Urinary bladder (tissue), 4 donors: ENCODE data around the gene IFNGR1. TPM values are rescaled to one million over a fixed set of nuclear protein-coding genes. Genes with fewer than 3 reads are reported as not detected.
"Not testable (repeated sequence)": the region's sequence is repeated elsewhere in the genome, so short reads cannot be mapped to it uniquely, and the experiment has no call there.

ENCODE experiments used
- DNase-seq: peaks from one replicate; pipeline ENCODE4 v3.0.0-alpha.2; 2015; ENCODE audit errors: extremely low spot score
- H3K27ac ChIP-seq: one replicate; pipeline ENCODE4 v1.5.1; 2013; ENCODE audit warnings: low read depth, mild to moderate bottlenecking, moderate library complexity
- H3K36me3 ChIP-seq: one replicate; pipeline ENCODE4 v1.6.1; 2013; ENCODE audit warnings: mild to moderate bottlenecking, moderate library complexity; ENCODE audit not compliant: insufficient read depth
- H3K4me1 ChIP-seq: one replicate; pipeline ENCODE4 v1.6.1; 2013; ENCODE audit warnings: mild to moderate bottlenecking, moderate library complexity; ENCODE audit not compliant: insufficient read depth
- H3K4me3 ChIP-seq: one replicate; pipeline ENCODE4 v1.5.1; 2013; ENCODE audit warnings: low read depth, low read length
- WGBS: extraction: QIAGEN DNeasy Blood & Tissue Kit; methylation state at CpG from one replicate; pipeline ENCODE4 v1.1.7; 2013; 5-methylcytosine and 5-hydroxymethylcytosine counted together
- polyA plus RNA-seq: library from polyadenylated mRNA; stranded (reverse); fragments of 200-250 nt; gene quantifications from one replicate; pipeline ENCODE4 v1.2.3, GENCODE V29; 2013
- total RNA-seq: library from RNA; depleted of rRNA; stranded (reverse); fragments of >200 nt; gene quantifications from one replicate; pipeline ENCODE4 v1.2.3, GENCODE V29; 2014
- donor health status: healthy with polysubstance abuse.
- donor health status: healthy.

IFNGR1 gene
- total and polyA plus RNA-seq, 2 donors = 78.8 to 105 TPM

DNA sequence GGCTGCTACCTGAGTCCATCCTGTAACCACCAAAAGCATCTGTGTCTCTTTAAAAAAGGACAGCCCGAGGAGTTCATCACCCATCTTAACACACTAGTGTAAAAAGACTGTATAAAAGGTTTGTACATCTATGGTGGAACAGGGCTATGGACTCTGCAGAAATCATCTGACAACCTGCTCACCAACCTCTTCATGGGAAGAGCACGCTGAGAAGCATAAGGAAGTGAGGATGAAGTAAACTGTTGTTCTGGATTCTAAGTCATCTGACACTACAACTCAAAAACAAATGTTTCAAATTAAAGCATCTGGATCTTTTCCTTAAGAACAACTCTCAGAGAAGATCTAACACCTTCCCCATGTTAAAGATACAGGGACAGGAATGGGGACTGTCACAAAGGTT is 5.4 kb downstream of the IFNGR1 start:
- H3K36me3 ChIP-seq = no peaks in the 10 kb centered on the region
- H3K4me3 ChIP-seq = no peak overlapping the region
- no peak for DNase-seq
- H3K4me1 ChIP-seq = no peaks in the 10 kb centered on the region
- peak overlapping the region; percentile 32 for H3K27ac ChIP-seq
- WGBS = 71% methylated on average over 2 of the region's 2 CpGs

DNA sequence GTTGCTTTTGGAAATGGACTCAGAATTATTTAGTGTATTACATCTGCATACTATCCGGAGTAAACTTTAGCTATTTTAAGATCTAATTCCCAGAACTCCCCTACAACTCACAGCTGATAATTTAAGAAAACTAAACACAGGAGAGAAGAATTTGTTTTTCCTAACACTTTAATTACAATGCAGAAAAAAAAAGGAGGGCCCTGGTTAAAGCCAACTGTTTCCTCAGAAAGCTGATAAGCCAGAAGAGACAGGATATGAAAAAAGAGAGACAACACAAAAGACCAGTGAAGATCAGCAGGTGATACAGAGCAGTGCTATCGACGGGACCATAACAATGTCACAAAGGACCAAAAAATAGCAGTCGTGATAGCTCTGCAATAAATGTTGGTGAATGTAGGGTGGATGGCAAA is 5.8 kb downstream of the IFNGR1 start:
- 26% methylated on average over 4 of the region's 4 CpGs for WGBS
- Histone ChIP-seq H3K4me1 (no peaks in the 10 kb centered on the region), H3K36me3 (no peaks in the 10 kb centered on the region), H3K27ac (peak overlapping the region; percentile 32), H3K4me3 (no peak overlapping the region)
- no peak for DNase-seq

DNA sequence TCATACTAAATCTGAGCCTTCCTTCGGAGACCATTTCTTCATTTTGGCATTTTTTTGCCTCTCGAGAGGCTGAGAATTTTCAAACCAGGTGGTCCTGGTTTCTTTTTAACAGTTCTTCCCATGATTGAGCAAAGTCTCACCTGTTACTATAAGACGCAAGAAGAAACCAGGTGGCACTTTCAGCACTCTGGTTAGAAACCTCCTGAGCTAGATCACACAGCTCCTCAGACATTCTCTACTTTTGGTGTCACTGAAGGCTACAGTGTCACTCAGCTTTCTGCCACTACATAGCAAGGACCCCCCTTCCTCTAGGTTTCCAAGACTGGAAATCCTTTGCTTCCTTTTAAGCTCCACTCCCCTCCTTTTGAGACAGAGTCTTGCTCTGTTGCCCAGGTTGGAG is 7.3 kb downstream of the IFNGR1 start:
- H3K4me3 ChIP-seq = no peak overlapping the region
- 98% methylated on average over 3 of the region's 3 CpGs for WGBS
- no peaks in the 10 kb centered on the region for H3K36me3 ChIP-seq
- no peak for DNase-seq
- no peaks in the 10 kb centered on the region for H3K4me1 ChIP-seq
- H3K27ac ChIP-seq = no peak overlapping the region

DNA sequence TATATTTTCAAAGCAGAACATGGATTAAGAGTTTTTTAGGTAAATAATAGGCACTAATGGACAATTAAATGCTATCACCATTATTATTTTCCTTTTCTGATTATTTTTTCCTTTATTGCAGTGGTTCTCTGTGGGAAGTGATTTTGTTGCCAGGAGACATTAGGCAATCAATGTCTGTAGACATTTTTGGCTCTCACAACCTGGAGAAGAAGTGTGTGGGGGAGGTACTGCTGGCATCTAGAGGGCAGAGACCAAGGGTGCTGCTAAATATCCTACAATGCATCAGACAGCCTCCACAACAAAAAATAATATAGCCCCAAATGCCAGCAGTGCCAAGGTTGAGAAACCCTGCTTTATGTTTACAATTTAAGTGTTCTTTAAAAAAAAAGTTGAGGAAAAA is 8.3 kb downstream of the IFNGR1 start:
- Histone ChIP-seq H3K4me1 (peaks cover 2% of the 10 kb centered on the region), H3K4me3 (no peak overlapping the region), H3K27ac (no peak overlapping the region), H3K36me3 (no peaks in the 10 kb centered on the region)
- no peak for DNase-seq

DNA sequence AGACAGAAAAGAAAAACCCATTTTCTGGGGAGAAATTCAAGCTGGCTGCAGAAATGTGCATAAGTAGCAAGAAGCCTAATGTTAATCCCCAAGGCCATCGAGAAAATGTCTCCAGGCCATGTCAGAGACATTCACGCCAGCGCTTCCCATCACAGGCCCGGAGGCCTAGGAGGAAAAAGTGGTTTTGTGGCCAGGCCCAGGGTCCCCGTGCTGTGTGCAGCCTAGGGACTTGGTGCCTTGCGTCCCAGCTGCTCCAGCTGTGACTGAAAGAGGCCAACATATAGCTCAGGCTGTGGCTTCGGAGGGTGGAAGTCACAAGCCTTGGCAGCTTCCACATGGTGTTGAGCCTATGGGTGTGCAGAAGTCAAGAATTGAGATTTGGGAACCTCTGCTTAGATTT is 10.9 kb downstream of the IFNGR1 start:
- Histone ChIP-seq H3K36me3 (peaks cover 8% of the 10 kb centered on the region), H3K4me1 (peaks cover 2% of the 10 kb centered on the region), H3K27ac (no peak overlapping the region), H3K4me3 (no peak overlapping the region)
- no peak for DNase-seq
- 98% methylated on average over 7 of the region's 7 CpGs for WGBS

DNA sequence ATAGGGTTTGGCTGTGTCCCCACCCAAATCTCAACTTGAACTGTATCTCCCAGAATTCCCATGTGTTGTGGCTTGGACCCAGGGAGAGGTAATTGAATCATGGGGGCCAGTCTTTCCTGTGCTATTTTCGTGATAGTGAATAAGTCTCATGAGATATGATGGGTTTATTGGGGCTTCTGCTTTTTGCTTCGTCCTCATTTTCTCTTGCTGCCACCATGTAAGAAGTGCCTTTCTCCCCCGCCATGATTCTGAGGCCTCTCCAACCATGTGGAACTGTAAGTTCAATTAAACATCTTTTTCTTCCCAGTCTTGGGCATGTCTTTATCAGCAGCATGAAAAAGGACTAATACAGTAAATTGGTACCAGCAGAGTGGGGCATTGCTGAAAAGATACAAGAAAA is 11.7 kb downstream of the IFNGR1 start:
- H3K27ac ChIP-seq, H3K36me3 ChIP-seq, H3K4me3 ChIP-seq, H3K4me1 ChIP-seq, DNase-seq: not testable (repeated sequence)
- WGBS = 88% methylated on average over 3 of the region's 3 CpGs

DNA sequence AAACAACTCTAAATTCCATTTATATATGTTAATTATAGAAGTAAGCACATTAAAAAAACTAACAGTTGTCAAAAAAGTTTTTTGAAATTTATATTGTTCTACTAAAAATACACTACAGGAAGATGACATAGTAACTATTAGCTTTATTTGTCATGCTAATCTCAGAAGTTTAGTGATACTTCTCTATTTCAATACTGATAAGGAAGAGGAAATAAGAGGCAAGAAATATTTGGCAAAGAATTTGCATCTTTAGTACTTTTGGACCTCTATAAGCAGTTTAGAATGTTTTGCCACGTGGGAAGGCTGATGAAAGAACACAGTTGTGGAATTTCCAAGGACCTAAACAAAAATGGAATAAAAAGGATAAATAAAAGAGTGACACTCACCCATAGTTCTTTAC is 12.6 kb downstream of the IFNGR1 start:
- 30% methylated on average over 1 of the region's 1 CpG for WGBS
- Histone ChIP-seq H3K36me3 (peaks cover 8% of the 10 kb centered on the region), H3K4me1 (peaks cover 2% of the 10 kb centered on the region), H3K27ac (no peak overlapping the region), H3K4me3 (no peak overlapping the region)
- no peak for DNase-seq

DNA sequence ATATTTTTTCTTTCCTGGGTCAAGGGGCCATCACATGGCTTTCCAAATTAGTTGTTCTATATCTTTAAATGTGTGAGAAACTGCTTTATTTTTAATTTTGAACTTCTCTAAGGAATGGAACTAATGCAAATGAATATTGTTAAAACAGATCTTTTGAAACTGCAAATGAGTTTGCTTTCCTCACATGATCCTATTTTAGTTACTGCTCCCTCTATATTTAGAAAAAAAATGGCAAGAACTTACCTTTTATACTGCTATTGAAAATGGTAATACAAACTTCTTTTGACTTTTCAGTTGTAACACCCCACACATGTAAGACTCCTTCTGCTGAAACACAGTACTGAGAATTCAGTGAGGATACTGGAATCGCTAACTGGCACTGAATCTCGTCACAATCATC is 15.9 kb downstream of the IFNGR1 start:
- Histone ChIP-seq H3K27ac (no peak overlapping the region), H3K4me3 (no peak overlapping the region), H3K36me3 (peaks cover 8% of the 10 kb centered on the region), H3K4me1 (peaks cover 2% of the 10 kb centered on the region)
- DNase-seq = no peak
- 97% methylated on average over 2 of the region's 2 CpGs for WGBS

DNA sequence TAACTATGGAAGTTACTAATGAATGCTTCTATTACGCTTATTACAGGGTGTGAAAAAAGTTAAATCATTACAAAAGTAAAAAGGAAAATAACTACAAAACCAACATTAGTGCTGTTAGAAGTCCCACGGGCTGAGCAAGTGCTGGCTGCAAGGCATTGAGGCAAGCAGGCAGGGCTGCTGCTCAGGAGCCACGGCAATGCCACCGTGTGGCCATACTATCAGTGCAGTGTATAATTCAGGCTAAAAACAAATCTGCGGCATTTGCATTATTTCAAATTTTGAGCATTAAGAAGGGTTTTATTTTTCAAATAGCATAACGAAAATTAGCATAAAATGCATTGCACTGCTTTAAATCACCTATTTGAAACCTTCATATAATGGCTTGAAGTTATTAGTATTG is 17.1 kb downstream of the IFNGR1 start:
- DNase-seq = no peak
- Histone ChIP-seq H3K4me1 (peaks cover 2% of the 10 kb centered on the region), H3K36me3 (peaks cover 8% of the 10 kb centered on the region), H3K27ac (no peak overlapping the region), H3K4me3 (no peak overlapping the region)
- WGBS = 87% methylated on average over 6 of the region's 6 CpGs

DNA sequence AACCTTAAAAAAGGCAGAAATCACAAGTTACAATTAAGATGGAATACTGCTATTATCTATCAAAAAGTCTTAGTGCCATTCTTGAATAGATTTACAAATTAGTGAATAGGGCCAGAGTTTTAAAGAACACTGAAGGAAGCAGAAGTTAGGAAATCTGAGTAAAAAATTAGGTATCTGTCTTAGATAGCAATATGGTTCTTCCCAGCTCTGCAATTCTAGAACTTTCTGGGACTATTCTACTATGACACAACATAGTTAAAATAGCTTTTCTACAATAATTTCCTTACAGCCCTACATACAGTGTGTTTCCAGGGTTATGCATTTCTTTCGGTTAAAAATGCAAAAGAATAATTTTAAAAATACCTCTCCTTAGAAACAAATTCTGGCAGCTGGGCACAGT is 18.2 kb downstream of the IFNGR1 start:
- DNase-seq = no peak
- 95% methylated on average over 1 of the region's 1 CpG for WGBS
- H3K4me3 ChIP-seq = no peak overlapping the region
- H3K4me1 ChIP-seq = no peaks in the 10 kb centered on the region
- H3K27ac ChIP-seq = no peak overlapping the region
- H3K36me3 ChIP-seq = peaks cover 8% of the 10 kb centered on the region

DNA sequence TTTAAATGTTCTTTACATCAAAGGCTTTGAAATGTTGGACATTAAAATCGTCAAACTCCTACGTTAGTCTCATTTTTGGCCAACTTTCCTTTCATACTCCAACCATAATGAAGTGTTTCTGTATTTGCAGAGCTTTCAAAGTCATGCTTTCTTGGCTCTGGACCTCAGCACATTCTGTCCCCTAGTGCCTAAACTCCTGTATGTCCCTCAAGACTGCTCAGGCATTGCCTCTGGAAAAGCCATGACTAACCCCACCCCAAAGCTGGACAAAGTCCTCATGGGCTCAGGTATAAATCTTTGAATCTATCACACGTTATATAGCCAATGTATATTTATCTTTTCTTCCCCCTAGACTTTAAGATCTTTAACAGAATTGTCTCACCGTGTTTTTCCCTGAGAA is 18.9 kb downstream of the IFNGR1 start:
- WGBS = 94% methylated on average over 4 of the region's 4 CpGs
- peaks cover 5% of the 10 kb centered on the region for H3K36me3 ChIP-seq
- DNase-seq = no peak
- no peak overlapping the region for H3K27ac ChIP-seq
- no peaks in the 10 kb centered on the region for H3K4me1 ChIP-seq
- H3K4me3 ChIP-seq = no peak overlapping the region

DNA sequence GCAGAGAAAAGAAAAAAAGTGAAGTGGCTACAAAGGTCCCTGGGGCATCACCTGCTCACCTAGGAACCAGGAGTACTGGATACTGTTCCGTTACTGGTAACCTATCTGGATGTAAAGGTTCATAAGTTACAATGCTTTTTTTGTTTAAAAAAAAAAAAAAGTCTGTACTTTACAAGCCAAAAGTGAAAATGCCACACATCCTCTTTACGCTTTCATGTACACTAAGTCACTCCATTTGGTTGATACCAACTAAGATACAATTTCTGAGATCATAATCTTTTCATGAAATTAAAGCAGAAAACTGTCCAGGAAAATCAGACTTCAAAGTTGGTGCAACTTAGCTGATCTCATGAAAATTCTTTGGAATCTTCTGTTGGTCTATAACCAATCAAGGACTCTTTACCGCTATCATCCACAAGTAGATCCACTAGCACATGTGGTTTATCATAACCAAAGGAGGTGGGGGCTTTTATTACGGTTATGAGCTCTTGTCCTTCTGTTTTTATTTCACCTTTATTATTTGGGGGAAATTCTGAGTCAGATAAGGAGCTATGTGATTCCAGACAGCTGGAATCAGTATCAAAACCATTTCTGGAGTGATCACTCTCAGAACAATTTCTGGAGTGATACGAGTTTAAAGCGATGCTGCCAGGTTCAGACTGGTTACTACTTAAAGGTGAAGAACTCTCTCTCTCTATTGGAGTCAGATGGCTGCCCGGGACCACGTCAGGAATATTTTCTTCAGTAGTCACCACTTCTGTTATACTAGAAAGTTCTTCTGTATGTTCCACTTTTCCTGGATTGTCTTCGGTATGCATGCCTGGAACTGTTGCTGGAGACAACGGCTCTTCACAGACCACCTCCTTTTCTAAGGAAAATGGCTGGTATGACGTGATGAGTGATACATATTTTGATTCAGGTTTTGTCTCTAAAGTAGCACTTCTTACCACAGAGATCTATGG is 21.2 kb downstream of the IFNGR1 start:
- DNase-seq = no peak
- H3K4me3 ChIP-seq = no peak overlapping the region
- no peak overlapping the region for H3K27ac ChIP-seq
- no peaks in the 10 kb centered on the region for H3K36me3 ChIP-seq
- WGBS = 91% methylated on average over 11 of the region's 11 CpGs
- no peaks in the 10 kb centered on the region for H3K4me1 ChIP-seq

DNA sequence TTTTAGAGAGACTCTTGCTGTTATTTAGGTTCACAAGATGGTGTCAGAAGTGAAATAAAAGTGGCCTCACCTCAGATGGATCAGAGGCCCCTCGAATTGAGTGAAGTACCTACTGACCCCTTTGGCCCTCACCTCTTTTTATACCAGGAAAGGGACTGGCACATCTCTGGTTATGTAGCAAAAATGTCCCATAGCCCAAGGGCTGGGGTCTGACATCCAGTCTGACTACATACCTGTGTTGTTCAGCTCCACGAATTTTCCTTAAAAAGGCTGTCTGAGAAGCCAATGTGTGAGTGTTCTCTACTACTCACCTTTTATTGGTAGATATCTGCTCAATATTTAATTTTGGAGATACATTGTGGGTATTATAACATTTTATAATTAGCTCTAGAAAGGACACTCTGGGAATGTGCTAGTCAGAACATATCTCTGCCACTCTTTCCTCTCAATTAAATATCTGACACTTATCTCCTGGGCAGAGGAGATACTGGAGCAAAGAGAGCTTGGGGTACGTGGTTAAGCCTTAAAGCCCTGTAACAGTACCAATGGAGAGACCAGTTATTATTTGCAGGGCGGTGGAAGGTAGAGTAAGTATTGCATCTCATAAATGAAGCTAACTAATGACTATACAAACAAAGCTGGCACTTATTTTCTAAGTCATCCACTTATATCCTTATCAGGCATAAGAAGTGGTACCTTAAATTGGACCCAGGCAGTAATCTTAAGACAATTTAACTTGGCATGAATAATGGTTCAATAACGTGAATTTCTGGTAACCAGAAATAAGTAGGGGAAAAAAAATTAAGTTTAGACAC is 25.7 kb downstream of the IFNGR1 start:
- Histone ChIP-seq H3K36me3 (no peaks in the 10 kb centered on the region), H3K27ac (no peak overlapping the region), H3K4me1 (no peaks in the 10 kb centered on the region), H3K4me3 (no peak overlapping the region)
- DNase-seq = no peak
- 82% methylated on average over 5 of the region's 5 CpGs for WGBS

DNA sequence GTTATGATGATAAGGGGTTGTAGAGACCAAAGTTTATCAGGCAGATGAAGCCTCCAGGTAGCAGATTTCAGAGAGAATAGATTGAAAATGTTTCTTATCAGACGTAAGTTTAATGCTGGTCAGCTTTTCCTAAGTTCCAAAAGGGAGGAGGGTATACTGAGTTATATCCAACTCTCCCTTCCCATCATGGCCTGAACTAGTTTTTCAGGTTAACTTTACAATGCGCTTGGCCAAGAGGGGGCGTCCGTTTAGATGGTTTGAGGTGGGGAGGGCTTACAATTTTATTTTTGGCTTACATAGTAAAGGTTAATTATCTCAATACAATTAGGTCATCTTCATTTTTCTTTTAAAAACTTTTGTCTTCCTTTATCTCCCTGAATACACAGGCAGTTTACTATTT is 26.4 kb downstream of the IFNGR1 start:
- no peak for DNase-seq
- Histone ChIP-seq H3K4me1 (no peaks in the 10 kb centered on the region), H3K36me3 (no peaks in the 10 kb centered on the region), H3K27ac (no peak overlapping the region), H3K4me3 (no peak overlapping the region)
- 87% methylated on average over 4 of the region's 4 CpGs for WGBS
